MCF 10A (cell line): ENCODE results near the gene PDC. TPM values are rescaled to one million over a fixed set of nuclear protein-coding genes. Genes with fewer than 3 reads are reported as not detected.
A peak's percentile ranks its signal among the peaks of the same experiment; 100 is the strongest.

Experiments used
- BruUV-seq: library from RNA; stranded (reverse); fragments of 400-500 nt; replicated peaks from 2 replicates; lab custom pipeline; 2021; lab: Mats Ljungman, UMichigan
- CTCF ChIA-PET: fragments of 300-600 bp; sonication (Branson Sonifier 250); formaldehyde crosslinking; extraction: SDS; loops from one replicate; lab custom pipeline; 2021; ENCODE audit warnings: antibody characterized with exemption, inconsistent platforms; lab: Yijun Ruan, JAX
- POLR2A ChIA-PET: fragments of 300-600, 350-650 bp; sonication (Branson Sonifier 250); formaldehyde crosslinking; extraction: SDS; loops from one replicate; lab custom pipeline; 2020; ENCODE audit warnings: antibody characterized with exemption, inconsistent platforms; lab: Yijun Ruan, JAX
- DNase-seq: peaks from one replicate; pipeline ENCODE4 v3.0.0-alpha.2; 2018; ENCODE audit not compliant: unreplicated experiment
- H3K27ac Mint-ChIP-seq: one replicate; pipeline ENCODE4 v1.8.0; 2022; ENCODE audit warnings: mild to moderate bottlenecking, low read depth, mixed read lengths; ENCODE audit not compliant: unreplicated experiment
- H3K27me3 Mint-ChIP-seq: one replicate; pipeline ENCODE4 v1.8.0; 2022; ENCODE audit warnings: mixed read lengths; ENCODE audit not compliant: insufficient read depth, unreplicated experiment
- H3K36me3 Mint-ChIP-seq: one replicate; pipeline ENCODE4 v1.8.0; 2022; ENCODE audit warnings: mild to moderate bottlenecking, moderate library complexity, mixed read lengths; ENCODE audit not compliant: insufficient read depth, unreplicated experiment
- H3K4me1 Mint-ChIP-seq: one replicate; pipeline ENCODE4 v1.8.0; 2022; ENCODE audit warnings: mixed read lengths; ENCODE audit not compliant: insufficient read depth, unreplicated experiment
- H3K4me3 Mint-ChIP-seq: one replicate; pipeline ENCODE4 v1.8.0; 2022; ENCODE audit warnings: mild to moderate bottlenecking, moderate library complexity, mixed read lengths; ENCODE audit not compliant: unreplicated experiment
- H3K9me3 Mint-ChIP-seq: one replicate; pipeline ENCODE4 v1.8.0; 2022; ENCODE audit warnings: mixed read lengths; ENCODE audit not compliant: unreplicated experiment
- CTCF ChIP-seq: fragments of 200-600 bp; IDR thresholded peaks from one replicate; pipeline ENCODE4 v1.8.0; 2022; ENCODE audit warnings: antibody characterized with exemption, mild to moderate bottlenecking; ENCODE audit not compliant: unreplicated experiment
- intact Hi-C: fragments of 100-400 bp; cut with micrococcal nuclease; formaldehyde crosslinking; loops from 2 replicates; pipeline ENCODE4 v1.14.1; 2022
- total RNA-seq: library from RNA; stranded (reverse); gene quantifications from 2 replicates; pipeline ENCODE4 v1.2.3, GENCODE V29; 2022

The PDC gene
- total RNA-seq, 1 experiment from 2014 or later = not detected

- no peaks in the 10 kb centered on the region for H3K9me3 Mint-ChIP-seq
- H3K27me3 Mint-ChIP-seq = no peaks in the 10 kb centered on the region
- H3K27ac Mint-ChIP-seq = no peak overlapping the region
- ChIA-PET POLR2A (interaction anchor here (0.6 kb wide), 1 partner anchor 342 kb away, joined by 3 read pairs; the partner anchor contains the start of gene PLA2G4A), CTCF (interaction anchor here (0.8 to 5.1 kb wide), 5 partner anchors 11 to 500 kb away, joined by 3 to 61 read pairs (median 9); partner anchors contain the start of gene PTGS2)
- intact Hi-C loops = loop anchor here (1.0 kb wide), 1 partner anchor 195 kb away; no protein-coding TSS in a partner anchor
- DNase-seq = peak; percentile 39
- no TSS peak for BruUV-seq
- H3K4me3 Mint-ChIP-seq = no peak overlapping the region
- H3K36me3 Mint-ChIP-seq = no peaks in the 10 kb centered on the region
- peaks cover 14% of the 10 kb centered on the region for H3K4me1 Mint-ChIP-seq
- TF ChIP-seq CTCF = no peak
These were observed 26.2 kb upstream of the PDC start for GRCh38 chr1:186487163-186487562.

GRCh38 chr1:186486061-186486460 lies 25.1 kb upstream of the PDC start:
- H3K27me3 Mint-ChIP-seq = no peaks in the 10 kb centered on the region
- H3K4me1 Mint-ChIP-seq = peaks cover 14% of the 10 kb centered on the region
- no peak overlapping the region for H3K27ac Mint-ChIP-seq
- no peak overlapping the region for H3K4me3 Mint-ChIP-seq
- H3K36me3 Mint-ChIP-seq = no peaks in the 10 kb centered on the region
- intact Hi-C loops = no loop called here
- DNase-seq = no peak
- CTCF ChIA-PET = interaction anchor here (0.8 to 5.1 kb wide), 6 partner anchors 13 to 500 kb away, joined by 3 to 61 read pairs (median 8); partner anchors contain the start of gene PTGS2
- POLR2A ChIA-PET = interaction anchor here (0.6 to 0.7 kb wide), 2 partner anchors 73 to 78 kb away, joined by 3 read pairs; no protein-coding TSS in a partner anchor
- no peaks in the 10 kb centered on the region for H3K9me3 Mint-ChIP-seq
- BruUV-seq = no TSS peak
- no peak for TF ChIP-seq CTCF

- POLR2A ChIA-PET = no interaction called here
- DNase-seq = peak; percentile 18
- Mint-ChIP-seq H3K27ac (no peak overlapping the region), H3K9me3 (no peaks in the 10 kb centered on the region), H3K4me3 (no peak overlapping the region), H3K27me3 (no peaks in the 10 kb centered on the region), H3K36me3 (no peaks in the 10 kb centered on the region), H3K4me1 (peaks cover 14% of the 10 kb centered on the region)
- intact Hi-C loops = loop anchor here (2.0 to 5.0 kb wide), 2 partner anchors 81 to 433 kb away; no protein-coding TSS in a partner anchor
- CTCF ChIA-PET = interaction anchor here (0.6 to 5.1 kb wide), 11 partner anchors 12 to 584 kb away, joined by 3 to 61 read pairs (median 5); partner anchors contain the start of gene PTGS2
- BruUV-seq = no TSS peak
- no peak for TF ChIP-seq CTCF
These were observed 22.6 kb upstream of the PDC start for GRCh38 chr1:186483561-186483960.

DNA sequence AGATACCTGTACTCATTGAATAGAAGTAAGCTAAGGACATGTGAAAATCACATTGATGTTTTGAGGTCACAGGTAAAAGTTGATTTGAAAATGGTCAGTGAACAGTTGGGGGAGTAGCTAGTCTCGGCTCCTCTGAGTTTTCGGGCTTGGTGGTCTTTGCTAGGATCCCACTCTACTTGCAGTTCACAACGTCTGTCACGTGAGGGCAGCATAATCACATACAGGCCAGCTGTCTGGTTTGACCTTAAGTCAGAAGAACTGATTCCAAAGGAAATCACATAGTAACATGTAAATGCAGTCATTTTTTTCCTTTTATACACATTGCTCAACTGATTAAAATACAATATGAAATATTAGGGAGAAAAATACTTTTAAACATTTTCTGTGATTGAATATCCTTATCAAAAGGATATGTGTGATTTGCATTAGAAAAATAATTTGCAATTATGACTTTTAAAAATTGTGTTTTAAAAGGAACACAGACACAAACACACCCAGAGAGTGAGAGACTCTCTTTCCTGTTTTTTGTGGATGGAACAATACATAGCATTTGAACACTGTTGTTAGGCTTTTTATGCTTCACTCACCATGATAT lies 21.8 kb upstream of the PDC start:
- no TSS peak for BruUV-seq
- intact Hi-C loops = loop anchor here (1.0 to 5.0 kb wide), 5 partner anchors 80 to 504 kb away; no protein-coding TSS in a partner anchor
- ChIA-PET CTCF (interaction anchor here (0.6 to 1.2 kb wide), 27 partner anchors 10 to 513 kb away, joined by 3 to 13 read pairs (median 3); partner anchors contain the start of gene PTGS2), POLR2A (interaction anchor here (0.8 to 0.9 kb wide), 3 partner anchors 85 to 504 kb away, joined by 3 to 4 read pairs (median 3); no protein-coding TSS in a partner anchor)
- no peaks in the 10 kb centered on the region for H3K27me3 Mint-ChIP-seq
- H3K4me1 Mint-ChIP-seq = peaks cover 7% of the 10 kb centered on the region
- H3K9me3 Mint-ChIP-seq = no peaks in the 10 kb centered on the region
- H3K27ac Mint-ChIP-seq = no peak overlapping the region
- DNase-seq = peak; percentile 80
- TF ChIP-seq CTCF = peak; percentile 99
- no peak overlapping the region for H3K4me3 Mint-ChIP-seq
- H3K36me3 Mint-ChIP-seq = no peaks in the 10 kb centered on the region
